Measurements from ENCODE around the gene ATP5IF1. TPM values are rescaled to one million over a fixed set of nuclear protein-coding genes. Genes with fewer than 3 reads are reported as not detected.

The ATP5IF1 gene
- total and polyA plus RNA-seq, 10 of the 15 experiments (the other 5 are each of a cell fraction or from before 2014, with no cell fraction given) = 253 to 1,210 (median 418) TPM

- DNase-seq (ENCODE audit: low read depth, low spot score) (no peak), ATAC-seq (no peak), FAIRE-seq (no peak)
- Histone ChIP-seq H3K36me3 (ENCODE audit: control insufficient read depth in 2 of 2, insufficient read depth in 2 of 2, low read length in 1 of 2) (no peaks in the 10 kb centered on the region; a peak in 1 of 4 replicates), H3K79me2 (ENCODE audit: control insufficient read depth, insufficient read depth, low read length) (peaks cover 10% of the 10 kb centered on the region), H3K4me3 (no peak overlapping the region; the same call in 1 of the 2 replicates), H3K4me1 (ENCODE audit: control insufficient read depth, insufficient read depth, low read length) (peaks cover 53% of the 10 kb centered on the region), H3K9me3 (replicated peaks; ENCODE audit: control insufficient read depth, insufficient read depth, low read length) (no peaks in the 10 kb centered on the region), H4K20me1 (ENCODE audit: control insufficient read depth, insufficient read depth) (no peaks in the 10 kb centered on the region), H3K9ac (ENCODE audit: control insufficient read depth, insufficient read depth, low read length) (peak overlapping the region; percentile 88), H2AFZ (ENCODE audit: control insufficient read depth, low read depth, low read length) (no peak overlapping the region), H3K27ac (ENCODE audit: control insufficient read depth, insufficient read depth) (peak overlapping the region; percentile 85), H3K27me3 (replicated peaks in 1 of 2; ENCODE audit: control insufficient read depth in 2 of 2, insufficient read depth in 2 of 2, low read length in 1 of 2) (no peaks in the 10 kb centered on the region), H3K4me2 (ENCODE audit: control insufficient read depth, insufficient read depth) (peak overlapping the region; percentile 58)
- TF ChIP-seq ETV6 (conservative IDR thresholded peaks at IDR 0.05 in 1 of 2, IDR thresholded peaks at IDR 0.05 in 1 of 2; ENCODE audit: borderline replicate concordance in 1 of 2, low read depth in 1 of 2) (0 out of 4 replicates have a peak, but pooled peaks of 1 of the 2 experiments have one; percentile 49), RELA (IDR thresholded peaks at IDR 0.05; ENCODE audit: borderline replicate concordance, partially characterized antibody) (no peak)
- ChIA-PET CTCF (interaction anchor here (0.6 to 3.2 kb wide), 5 partner anchors 8 to 620 kb away, joined by 3 to 27 read pairs (median 3); partner anchors contain the start of genes ATP5IF1 and YTHDF2), RAD21 (ENCODE audit: unreplicated experiment) (interaction anchor here (0.7 to 4.9 kb wide), 9 partner anchors 8 to 158 kb away, joined by 3 to 54 read pairs (median 4); partner anchors contain the start of genes ATP5IF1 and PTAFR), POLR2A (interaction anchor here (0.5 to 7.6 kb wide), 8 partner anchors 8 to 190 kb away, joined by 3 to 125 read pairs (median 4); partner anchors contain the start of genes ATP5IF1, MED18 and SESN2), SMC1A (ENCODE audit: uncharacterized antibody, unreplicated experiment) (interaction anchor here (0.5 to 9.7 kb wide), 9 partner anchors 9 to 801 kb away, joined by 3 to 84 read pairs (median 3); partner anchors contain the start of genes ATP5IF1 and DNAJC8)
- whole genome bisulfite sequencing (ENCODE audit: insufficient coverage, insufficient replicate concordance, low lambda C conversion rate, missing lambda C conversion rate) = 90% methylated on average over 2 of the region's 2 CpGs
- intact Hi-C loops (cut with micrococcal nuclease; ENCODE audit: unreplicated experiment) (loop anchor here (2.0 to 10.0 kb wide), 3 partner anchors 71 to 469 kb away; partner anchors contain the start of genes STX12 and THEMIS2), in situ Hi-C loops (cut with MboI) (no loop called here)
- BruUV-seq (replicated peaks) = no TSS peak
Measured at GRCh38 chr1:28243685-28244311, 7.9 kb downstream of the ATP5IF1 start.
